ENCODE data around the gene NPC2. TPM values are rescaled to one million over a fixed set of nuclear protein-coding genes. Genes with fewer than 3 reads are reported as not detected.

The NPC2 gene
- total RNA-seq, 4 donors from 2014 or later, result 225 to 510 (median 340) TPM

DNA sequence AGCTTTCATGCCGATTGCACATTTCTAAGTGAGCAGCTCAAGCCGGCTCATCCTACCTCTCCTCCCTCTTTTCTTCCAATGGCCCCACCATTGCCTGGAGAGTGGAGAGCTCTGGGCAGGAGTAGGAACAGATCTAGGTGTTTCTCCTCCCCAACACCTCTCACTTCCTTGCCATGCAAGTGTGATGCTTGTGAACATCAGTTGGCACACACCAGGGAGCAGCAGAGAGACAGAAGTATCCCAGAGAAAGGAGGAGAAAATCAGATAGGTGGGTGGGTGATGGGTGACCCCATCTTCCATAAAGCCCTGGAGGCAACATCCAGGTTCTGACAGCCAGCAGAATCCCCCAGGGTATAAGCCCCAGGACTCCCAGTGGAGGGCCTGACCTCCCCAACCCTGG lies 27.8 kb downstream of the NPC2 start:
- peaks cover 0 to 21% (median 0%) of the 10 kb centered on the region in 4 donors for H3K4me1 ChIP-seq
- DNase-seq (ENCODE audit: low spot score in 2 of 2), result no peak
- H3K27me3 ChIP-seq, result no peaks in the 10 kb centered on the region
- WGBS, 2 donors, result 90 to 100% methylated on average over 2 of the region's 2 CpGs
- peaks cover 0 to 12% (median 0%) of the 10 kb centered on the region in 3 donors for H3K36me3 ChIP-seq
- H3K4me3 ChIP-seq, result no peak overlapping the region
- H3K27ac ChIP-seq, result no peak overlapping the region
- no peaks in the 10 kb centered on the region for H3K9me3 ChIP-seq
- TF ChIP-seq EP300 (IDR thresholded peaks at IDR 0.05) (no peak), POLR2A (IDR thresholded peaks at IDR 0.05) (no peak)
- TF ChIP-seq, protein P1, sequence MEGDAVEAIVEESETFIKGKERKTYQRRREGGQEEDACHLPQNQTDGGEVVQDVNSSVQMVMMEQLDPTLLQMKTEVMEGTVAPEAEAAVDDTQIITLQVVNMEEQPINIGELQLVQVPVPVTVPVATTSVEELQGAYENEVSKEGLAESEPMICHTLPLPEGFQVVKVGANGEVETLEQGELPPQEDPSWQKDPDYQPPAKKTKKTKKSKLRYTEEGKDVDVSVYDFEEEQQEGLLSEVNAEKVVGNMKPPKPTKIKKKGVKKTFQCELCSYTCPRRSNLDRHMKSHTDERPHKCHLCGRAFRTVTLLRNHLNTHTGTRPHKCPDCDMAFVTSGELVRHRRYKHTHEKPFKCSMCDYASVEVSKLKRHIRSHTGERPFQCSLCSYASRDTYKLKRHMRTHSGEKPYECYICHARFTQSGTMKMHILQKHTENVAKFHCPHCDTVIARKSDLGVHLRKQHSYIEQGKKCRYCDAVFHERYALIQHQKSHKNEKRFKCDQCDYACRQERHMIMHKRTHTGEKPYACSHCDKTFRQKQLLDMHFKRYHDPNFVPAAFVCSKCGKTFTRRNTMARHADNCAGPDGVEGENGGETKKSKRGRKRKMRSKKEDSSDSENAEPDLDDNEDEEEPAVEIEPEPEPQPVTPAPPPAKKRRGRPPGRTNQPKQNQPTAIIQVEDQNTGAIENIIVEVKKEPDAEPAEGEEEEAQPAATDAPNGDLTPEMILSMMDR (IDR thresholded peaks at IDR 0.05), result no peak

DNA sequence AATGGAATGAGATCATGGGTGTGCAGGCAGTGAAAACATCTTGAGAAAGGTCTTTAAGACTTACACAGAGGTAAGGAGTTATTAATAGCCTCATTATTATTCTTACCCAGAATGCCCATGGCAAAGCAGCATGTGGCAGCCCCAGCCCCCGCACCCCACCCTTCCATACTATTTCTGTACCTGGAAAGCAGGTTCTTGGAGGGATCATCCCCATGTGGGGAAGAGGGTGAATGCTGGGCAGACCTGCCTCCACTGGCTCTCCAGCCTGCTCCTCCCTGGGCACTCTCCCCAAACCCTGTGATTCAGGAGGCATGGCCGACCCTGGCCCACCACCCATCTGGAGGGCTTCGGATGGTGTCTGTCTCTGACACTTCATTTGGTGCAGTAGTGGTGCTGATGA lies 28.3 kb downstream of the NPC2 start:
- H3K36me3 ChIP-seq, result peaks cover 0 to 12% (median 0%) of the 10 kb centered on the region in 3 donors
- no peak overlapping the region for H3K27ac ChIP-seq
- no peak for DNase-seq (ENCODE audit: low spot score in 2 of 2)
- H3K4me1 ChIP-seq, result peaks cover 0 to 15% (median 0%) of the 10 kb centered on the region in 4 donors
- 79 to 97% methylated on average over 3 of the region's 3 CpGs for WGBS, 2 donors
- H3K4me3 ChIP-seq, result no peak overlapping the region
- TF ChIP-seq POLR2A (IDR thresholded peaks at IDR 0.05) (no peak), EP300 (IDR thresholded peaks at IDR 0.05) (no peak)
- TF ChIP-seq, protein P1 (IDR thresholded peaks at IDR 0.05), result no peak
- no peaks in the 10 kb centered on the region for H3K9me3 ChIP-seq
- no peaks in the 10 kb centered on the region for H3K27me3 ChIP-seq

DNA sequence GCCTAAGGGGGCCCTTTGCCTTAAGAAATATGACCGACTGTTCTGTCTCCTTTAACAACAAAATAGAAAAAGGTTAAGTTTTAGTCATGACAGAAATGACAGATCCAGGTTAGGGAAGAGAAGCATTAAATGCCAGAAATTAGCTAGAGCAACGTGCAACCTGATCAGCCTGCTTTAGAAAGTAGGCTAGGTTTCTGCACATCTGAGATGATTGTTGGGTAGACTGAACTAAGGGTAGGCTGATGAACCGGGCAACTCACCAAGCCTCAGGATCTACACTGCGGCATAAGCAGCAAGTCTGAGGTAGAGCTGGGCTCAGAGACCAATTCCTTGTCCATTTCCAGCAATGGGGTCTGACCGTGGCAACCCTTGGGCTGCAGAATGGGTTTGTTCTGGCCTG lies 29.4 kb downstream of the NPC2 start:
- no peak for DNase-seq (ENCODE audit: low spot score in 2 of 2)
- 83% methylated on average over 5 of the region's 5 CpGs for WGBS, 2 donors
- no peak overlapping the region for H3K4me3 ChIP-seq

DNA sequence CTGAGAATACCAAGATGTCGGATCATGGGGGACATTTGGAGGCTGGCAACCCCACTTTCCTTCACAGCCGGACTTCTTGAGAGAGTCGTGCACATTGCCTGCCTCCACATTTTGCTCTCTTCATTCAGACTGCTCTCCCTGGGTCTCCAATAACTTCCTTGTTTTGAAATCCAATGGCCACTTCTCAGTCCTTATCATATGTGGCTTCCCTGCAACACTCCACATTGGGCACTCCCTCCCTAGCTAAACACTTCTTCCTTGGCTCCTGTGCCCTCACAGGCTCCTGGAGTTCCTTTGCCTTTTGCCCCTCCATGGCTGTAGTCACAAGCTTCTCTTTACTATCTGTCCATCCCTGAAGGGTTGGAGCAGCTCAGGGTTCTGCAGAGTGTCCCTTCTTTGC lies 30.1 kb downstream of the NPC2 start:
- H3K36me3 ChIP-seq, result peaks cover 0 to 9% (median 0%) of the 10 kb centered on the region in 3 donors
- H3K27me3 ChIP-seq, result no peaks in the 10 kb centered on the region
- H3K4me1 ChIP-seq, result no peaks in the 10 kb centered on the region
- no peaks in the 10 kb centered on the region for H3K9me3 ChIP-seq
- DNase-seq (ENCODE audit: low spot score in 2 of 2), result no peak
- TF ChIP-seq, protein P1 (IDR thresholded peaks at IDR 0.05), result no peak
- no peak for TF ChIP-seq EP300 (IDR thresholded peaks at IDR 0.05)
- no peak for TF ChIP-seq POLR2A (IDR thresholded peaks at IDR 0.05)
- no peak overlapping the region for H3K27ac ChIP-seq
- WGBS, 2 donors, result 89 to 92% methylated on average over 3 of the region's 3 CpGs
- no peak overlapping the region for H3K4me3 ChIP-seq

More for the DNA sequence above, 29.4 kb downstream of the NPC2 start:
- Histone ChIP-seq H3K36me3 (peaks cover 0 to 12% (median 0%) of the 10 kb centered on the region in 3 donors), H3K9me3 (no peaks in the 10 kb centered on the region), H3K27ac (no peak overlapping the region), H3K4me1 (peaks cover 0 to 6% (median 0%) of the 10 kb centered on the region in 4 donors), H3K27me3 (no peaks in the 10 kb centered on the region)
- no peak for TF ChIP-seq POLR2A (IDR thresholded peaks at IDR 0.05)
- no peak for TF ChIP-seq EP300 (IDR thresholded peaks at IDR 0.05)
- TF ChIP-seq, protein P1 (IDR thresholded peaks at IDR 0.05), result no peak

DNA sequence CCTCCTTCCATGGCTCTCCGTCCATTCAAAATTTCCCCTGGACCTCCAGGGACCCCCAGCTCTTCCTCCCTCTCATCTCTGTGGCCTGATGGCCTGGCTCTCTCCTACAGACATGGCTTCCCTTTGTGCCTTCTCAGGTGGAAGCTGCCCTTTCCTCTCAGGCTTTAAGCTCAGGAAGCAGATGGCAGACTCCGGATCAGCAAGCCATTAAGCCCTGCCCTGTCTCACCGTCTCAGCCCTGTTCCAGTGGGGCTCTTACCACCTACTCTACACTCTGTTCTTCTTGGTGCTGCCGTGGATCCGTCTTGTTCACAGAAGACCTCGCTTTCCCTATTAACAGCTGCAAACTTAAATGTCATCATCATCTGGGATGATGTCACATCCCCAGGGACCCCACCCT lies 33.1 kb downstream of the NPC2 start:
- no peak for TF ChIP-seq EP300 (IDR thresholded peaks at IDR 0.05)
- TF ChIP-seq POLR2A (IDR thresholded peaks at IDR 0.05), result no peak
- TF ChIP-seq, protein P1 (IDR thresholded peaks at IDR 0.05), result no peak
- H3K27ac ChIP-seq, result no peak overlapping the region
- H3K9me3 ChIP-seq, result no peaks in the 10 kb centered on the region
- 67 to 78% methylated on average over 6 of the region's 6 CpGs for WGBS, 2 donors
- H3K4me1 ChIP-seq, result no peaks in the 10 kb centered on the region
- H3K36me3 ChIP-seq, result no peaks in the 10 kb centered on the region
- DNase-seq (ENCODE audit: low spot score in 2 of 2), result no peak
- no peak overlapping the region for H3K4me3 ChIP-seq
- H3K27me3 ChIP-seq, result no peaks in the 10 kb centered on the region

Data from tibial nerve (tissue), 4 donors.